Thymus (tissue), 14 donors: ENCODE results near the gene NPHP3. TPM values are rescaled to one million over a fixed set of nuclear protein-coding genes. Genes with fewer than 3 reads are reported as not detected.
"Not testable (repeated sequence)": the region's sequence is repeated elsewhere in the genome, so short reads cannot be mapped to it uniquely, and the experiment has no call there.

Experiments
- DNase-seq, 9 donors: peaks; one replicate each; pipeline ENCODE4 v3.0.0-alpha.2; 2013; ENCODE audit warnings: low spot score in 9 of 9, low read depth in 6 of 9, missing footprints in 1 of 9
- H3K27ac ChIP-seq, 2 donors: one replicate each; pipeline ENCODE4 v1.5.1; 2013; ENCODE audit warnings: control low read depth in 1 of 2, low read depth in 1 of 2, low read length in 1 of 2, mild to moderate bottlenecking in 1 of 2, moderate library complexity in 1 of 2
- H3K27me3 ChIP-seq, 2 donors: one replicate each; pipeline ENCODE4 v1.5.1; 2013; ENCODE audit warnings: low read length in 1 of 2; ENCODE audit not compliant: control insufficient read depth in 2 of 2, insufficient read depth in 1 of 2
- H3K36me3 ChIP-seq, 2 donors: one replicate each; pipeline ENCODE4 v1.5.1; 2013; ENCODE audit warnings: low read length in 1 of 2, mild to moderate bottlenecking in 1 of 2, moderate library complexity in 1 of 2; ENCODE audit not compliant: control insufficient read depth in 2 of 2, insufficient read depth in 2 of 2
- H3K4me1 ChIP-seq, 2 donors: one replicate each; pipeline ENCODE4 v1.5.1; 2013; ENCODE audit warnings: low read length in 2 of 2; ENCODE audit not compliant: control insufficient read depth in 2 of 2, insufficient read depth in 2 of 2
- H3K4me3 ChIP-seq, 2 donors: one replicate each; pipeline ENCODE4 v1.5.1; 2013; ENCODE audit warnings: low read length in 2 of 2, control low read depth in 1 of 2, mild to moderate bottlenecking in 1 of 2
- H3K9me3 ChIP-seq, 2 donors: one replicate each; pipeline ENCODE4 v1.5.1; 2013; ENCODE audit warnings: low read length in 1 of 2, mild to moderate bottlenecking in 1 of 2; ENCODE audit not compliant: control insufficient read depth in 2 of 2, insufficient read depth in 1 of 2
- WGBS: extraction: QIAGEN DNeasy Blood & Tissue Kit; methylation state at CpG from one replicate; pipeline ENCODE4 v1.1.7; 2013; 5-methylcytosine and 5-hydroxymethylcytosine counted together
- long read RNA-seq, 10 donors: transcript quantifications; one replicate each; lab custom pipeline, GENCODE V29; 2026
- polyA plus RNA-seq: library from polyadenylated mRNA; stranded (reverse); fragments of 200-250 nt; gene quantifications from one replicate; pipeline ENCODE4 v1.2.3, GENCODE V29; 2013
- total RNA-seq: library from RNA; stranded (reverse); fragments of 120-200 nt; gene quantifications from one replicate; pipeline ENCODE4 v1.2.4, GENCODE V29; 2013
- donor health status: healthy.

Gene NPHP3, protein sequence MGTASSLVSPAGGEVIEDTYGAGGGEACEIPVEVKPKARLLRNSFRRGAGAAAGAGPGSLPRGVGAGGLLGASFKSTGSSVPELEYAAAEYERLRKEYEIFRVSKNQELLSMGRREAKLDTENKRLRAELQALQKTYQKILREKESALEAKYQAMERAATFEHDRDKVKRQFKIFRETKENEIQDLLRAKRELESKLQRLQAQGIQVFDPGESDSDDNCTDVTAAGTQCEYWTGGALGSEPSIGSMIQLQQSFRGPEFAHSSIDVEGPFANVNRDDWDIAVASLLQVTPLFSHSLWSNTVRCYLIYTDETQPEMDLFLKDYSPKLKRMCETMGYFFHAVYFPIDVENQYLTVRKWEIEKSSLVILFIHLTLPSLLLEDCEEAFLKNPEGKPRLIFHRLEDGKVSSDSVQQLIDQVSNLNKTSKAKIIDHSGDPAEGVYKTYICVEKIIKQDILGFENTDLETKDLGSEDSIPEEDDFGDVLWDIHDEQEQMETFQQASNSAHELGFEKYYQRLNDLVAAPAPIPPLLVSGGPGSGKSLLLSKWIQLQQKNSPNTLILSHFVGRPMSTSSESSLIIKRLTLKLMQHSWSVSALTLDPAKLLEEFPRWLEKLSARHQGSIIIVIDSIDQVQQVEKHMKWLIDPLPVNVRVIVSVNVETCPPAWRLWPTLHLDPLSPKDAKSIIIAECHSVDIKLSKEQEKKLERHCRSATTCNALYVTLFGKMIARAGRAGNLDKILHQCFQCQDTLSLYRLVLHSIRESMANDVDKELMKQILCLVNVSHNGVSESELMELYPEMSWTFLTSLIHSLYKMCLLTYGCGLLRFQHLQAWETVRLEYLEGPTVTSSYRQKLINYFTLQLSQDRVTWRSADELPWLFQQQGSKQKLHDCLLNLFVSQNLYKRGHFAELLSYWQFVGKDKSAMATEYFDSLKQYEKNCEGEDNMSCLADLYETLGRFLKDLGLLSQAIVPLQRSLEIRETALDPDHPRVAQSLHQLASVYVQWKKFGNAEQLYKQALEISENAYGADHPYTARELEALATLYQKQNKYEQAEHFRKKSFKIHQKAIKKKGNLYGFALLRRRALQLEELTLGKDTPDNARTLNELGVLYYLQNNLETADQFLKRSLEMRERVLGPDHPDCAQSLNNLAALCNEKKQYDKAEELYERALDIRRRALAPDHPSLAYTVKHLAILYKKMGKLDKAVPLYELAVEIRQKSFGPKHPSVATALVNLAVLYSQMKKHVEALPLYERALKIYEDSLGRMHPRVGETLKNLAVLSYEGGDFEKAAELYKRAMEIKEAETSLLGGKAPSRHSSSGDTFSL (N-terminal part only)
- total RNA-seq, result 8.3 TPM
- 13.0 TPM for polyA plus RNA-seq
- long read RNA-seq, donor 1, result 0 reads
- long read RNA-seq, donor 2, partial matches to known transcripts, result 10 of 10 reads
- long read RNA-seq, donor 2, other reads (novel, unspliced or antisense), result 0 of 10 reads
- long read RNA-seq, donor 3, result 0 reads
- long read RNA-seq, donor 4, result 0 reads
- long read RNA-seq, donor 5, partial matches to known transcripts, result 0 of 1 reads
- long read RNA-seq, donor 5, other reads (novel, unspliced or antisense), result 0 of 1 reads
- long read RNA-seq, donor 6, partial matches to known transcripts, result 6 of 7 reads
- long read RNA-seq, donor 6, other reads (novel, unspliced or antisense), result 0 of 7 reads
- long read RNA-seq, donor 7, result 0 reads
- long read RNA-seq, donor 8, result 0 reads
- long read RNA-seq, donor 9, partial matches to known transcripts, result 5 of 5 reads
- long read RNA-seq, donor 9, other reads (novel, unspliced or antisense), result 0 of 5 reads
- long read RNA-seq, donor 10, result 0 reads

DNA sequence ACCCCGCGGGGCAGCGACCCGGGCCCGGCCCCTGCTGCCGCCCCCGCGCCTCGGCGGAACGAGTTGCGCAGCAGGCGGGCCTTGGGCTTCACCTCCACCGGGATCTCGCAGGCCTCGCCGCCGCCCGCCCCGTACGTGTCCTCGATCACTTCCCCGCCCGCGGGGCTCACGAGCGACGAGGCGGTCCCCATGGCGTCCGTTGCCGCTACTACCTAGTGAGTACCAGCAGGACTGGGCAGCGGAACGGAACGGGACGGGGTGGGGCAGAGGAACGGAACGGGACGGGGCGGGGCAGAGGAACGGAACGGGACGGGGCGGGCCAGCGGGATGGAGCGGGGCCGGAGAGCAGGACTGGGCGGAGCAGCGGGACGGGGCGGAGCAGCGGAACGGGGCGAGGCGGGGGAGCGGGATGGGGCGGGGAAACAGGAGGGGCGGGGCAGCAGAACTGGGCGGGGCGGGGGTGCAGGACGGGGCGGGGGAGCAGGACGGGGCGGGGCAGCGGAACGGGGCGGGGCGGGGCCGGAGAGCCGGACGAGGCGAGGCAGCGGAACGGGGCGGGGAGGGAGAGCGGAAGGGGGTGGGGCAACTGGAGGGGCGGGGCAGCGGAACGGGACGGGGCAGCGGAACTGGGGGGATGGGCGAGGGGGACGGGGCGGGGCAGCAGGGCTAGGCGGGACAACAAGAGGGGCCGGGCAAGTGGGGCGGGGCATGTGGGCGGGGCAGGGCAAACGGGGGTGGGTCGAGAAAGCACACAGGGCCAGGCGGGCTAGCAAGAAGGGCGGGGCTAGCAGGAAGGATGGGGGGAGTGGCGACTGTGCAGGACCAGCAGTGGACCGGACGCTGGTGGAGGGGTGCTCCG lies at the start of gene NPHP3:
Gene NPHP3 (minus strand): TSS at position 245 of the 859 bp plus-strand sequence. CDS start 54 bp downstream, at position 191.
- Histone ChIP-seq H3K4me1 (peaks cover 4 to 16% of the 10 kb centered on the region in 2 donors), H3K27ac (peak within 1 kb of the TSS; percentile 74 to 89), H3K4me3 (peak within 1 kb of the TSS; percentile 75 to 85), H3K9me3 (no peaks in the 10 kb centered on the region), H3K27me3 (peaks cover 0 to 5% of the 10 kb centered on the region in 2 donors), H3K36me3 (peaks cover 0 to 5% of the 10 kb centered on the region in 2 donors)
- DNase-seq, result peak; percentile 68 to 93 (median 87)
- 2% methylated on average over 90 of the region's 96 CpGs for WGBS

DNA sequence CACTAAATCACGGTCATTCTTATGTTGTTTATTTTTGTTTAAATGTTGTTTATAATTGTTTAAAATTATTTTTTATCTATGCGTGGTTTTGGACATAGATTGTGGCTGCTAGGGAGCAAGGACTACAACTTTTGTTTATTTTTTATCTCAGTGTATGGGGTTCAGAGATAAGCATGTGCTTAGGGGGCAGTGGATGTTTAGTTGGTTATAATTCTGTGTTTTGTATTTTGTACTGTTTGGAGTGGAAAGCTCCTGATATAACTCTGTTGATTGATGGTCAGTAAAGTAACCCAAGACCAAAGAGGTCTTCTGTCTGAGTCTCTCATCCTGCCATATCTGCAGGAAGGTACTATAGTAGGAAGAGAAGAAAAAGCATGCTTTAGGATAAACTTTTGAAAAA lies 36.5 kb upstream of the NPHP3 start:
- 95% methylated on average over 2 of the region's 2 CpGs for WGBS
- Histone ChIP-seq H3K4me3 (no peak overlapping the region), H3K9me3 (no peaks in the 10 kb centered on the region), H3K4me1 (no peaks in the 10 kb centered on the region), H3K36me3 (no peaks in the 10 kb centered on the region), H3K27me3 (no peaks in the 10 kb centered on the region), H3K27ac (no peak overlapping the region)
- no peak for DNase-seq

GRCh38 chr3:132756108-132756650 lies 34.0 kb upstream of the NPHP3 start:
- no peak for DNase-seq
- no peaks in the 10 kb centered on the region for H3K9me3 ChIP-seq

GRCh38 chr3:132753946-132754345 lies 31.7 kb upstream of the NPHP3 start:
- Histone ChIP-seq H3K27ac (no peak overlapping the region), H3K27me3 (no peaks in the 10 kb centered on the region), H3K4me1 (no peaks in the 10 kb centered on the region), H3K4me3 (no peak overlapping the region), H3K9me3 (no peaks in the 10 kb centered on the region), H3K36me3 (no peaks in the 10 kb centered on the region)
- DNase-seq, result no peak

More at GRCh38 chr3:132756108-132756650, 34.0 kb upstream of the NPHP3 start:
- Histone ChIP-seq H3K27me3 (no peaks in the 10 kb centered on the region), H3K4me1 (no peaks in the 10 kb centered on the region), H3K27ac (no peak overlapping the region), H3K4me3 (no peak overlapping the region), H3K36me3 (no peaks in the 10 kb centered on the region)
- WGBS, result 95% methylated on average over 3 of the region's 3 CpGs

DNA sequence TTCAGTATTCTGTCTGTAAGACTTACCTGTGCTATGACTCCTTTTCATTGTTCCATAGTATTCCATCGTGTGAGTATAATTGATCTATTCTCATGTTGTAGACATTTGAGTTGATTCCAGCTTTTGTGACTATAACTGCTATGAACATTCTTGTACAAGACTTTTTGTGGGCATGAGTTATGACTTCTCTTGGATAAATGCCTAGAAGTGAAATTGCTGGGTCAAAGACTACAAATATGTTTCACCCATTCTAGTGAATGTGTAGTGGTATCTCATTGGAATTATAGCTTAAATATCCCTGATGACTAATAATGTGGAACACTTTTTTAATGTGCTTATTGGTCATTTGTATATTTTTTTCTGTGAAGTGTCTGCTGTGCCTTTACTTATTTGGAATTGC lies 27.6 kb upstream of the NPHP3 start:
- Histone ChIP-seq H3K4me3 (no peak overlapping the region), H3K27me3 (no peaks in the 10 kb centered on the region), H3K9me3 (no peaks in the 10 kb centered on the region), H3K27ac (no peak overlapping the region), H3K36me3 (no peaks in the 10 kb centered on the region), H3K4me1 (no peaks in the 10 kb centered on the region)
- 100% methylated on average over 1 of the region's 1 CpG for WGBS
- DNase-seq, result no peak

- not testable (repeated sequence) for H3K27me3 ChIP-seq, H3K27ac ChIP-seq, H3K4me3 ChIP-seq, H3K9me3 ChIP-seq, H3K4me1 ChIP-seq, H3K36me3 ChIP-seq, DNase-seq
- 86% methylated on average over 9 of the region's 9 CpGs for WGBS
These were observed 24.5 kb upstream of the NPHP3 start for GRCh38 chr3:132746720-132747119.

DNA sequence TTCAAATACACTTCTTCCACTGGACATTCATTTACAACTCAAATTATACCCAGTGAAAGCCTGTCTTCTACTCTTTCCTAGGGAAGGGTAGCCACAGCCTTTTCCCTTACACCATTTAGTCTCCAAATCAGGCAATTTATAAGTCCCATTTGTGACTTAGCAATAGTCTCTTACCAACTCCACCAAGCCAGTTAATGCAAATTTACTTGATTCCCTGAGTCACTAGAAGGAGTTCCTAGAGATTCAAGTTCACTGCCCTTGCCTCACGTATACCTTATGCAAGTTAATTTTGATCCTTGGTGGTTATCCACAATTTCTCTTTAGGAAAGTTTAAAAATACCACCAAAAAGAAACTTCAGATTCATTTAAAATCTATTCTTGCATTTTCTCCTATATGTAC lies 16.1 kb upstream of the NPHP3 start:
- WGBS, result 89% methylated on average over 1 of the region's 1 CpG
- no peaks in the 10 kb centered on the region for H3K27me3 ChIP-seq
- DNase-seq, result no peak
- no peak overlapping the region for H3K4me3 ChIP-seq
- no peaks in the 10 kb centered on the region for H3K4me1 ChIP-seq
- no peaks in the 10 kb centered on the region for H3K36me3 ChIP-seq
- no peak overlapping the region for H3K27ac ChIP-seq
- H3K9me3 ChIP-seq, result no peaks in the 10 kb centered on the region
